Measurements from ENCODE around the gene SARM1. TPM values are rescaled to one million over a fixed set of nuclear protein-coding genes. Genes with fewer than 3 reads are reported as not detected.
A peak's percentile ranks its signal among the peaks of the same experiment; 100 is the strongest.

The SARM1 gene
- total and polyA plus RNA-seq, 2 of the 13 experiments (the other 11 are each of a cell fraction or from before 2014, with no cell fraction given) = 0.73 to 0.86 TPM

DNA sequence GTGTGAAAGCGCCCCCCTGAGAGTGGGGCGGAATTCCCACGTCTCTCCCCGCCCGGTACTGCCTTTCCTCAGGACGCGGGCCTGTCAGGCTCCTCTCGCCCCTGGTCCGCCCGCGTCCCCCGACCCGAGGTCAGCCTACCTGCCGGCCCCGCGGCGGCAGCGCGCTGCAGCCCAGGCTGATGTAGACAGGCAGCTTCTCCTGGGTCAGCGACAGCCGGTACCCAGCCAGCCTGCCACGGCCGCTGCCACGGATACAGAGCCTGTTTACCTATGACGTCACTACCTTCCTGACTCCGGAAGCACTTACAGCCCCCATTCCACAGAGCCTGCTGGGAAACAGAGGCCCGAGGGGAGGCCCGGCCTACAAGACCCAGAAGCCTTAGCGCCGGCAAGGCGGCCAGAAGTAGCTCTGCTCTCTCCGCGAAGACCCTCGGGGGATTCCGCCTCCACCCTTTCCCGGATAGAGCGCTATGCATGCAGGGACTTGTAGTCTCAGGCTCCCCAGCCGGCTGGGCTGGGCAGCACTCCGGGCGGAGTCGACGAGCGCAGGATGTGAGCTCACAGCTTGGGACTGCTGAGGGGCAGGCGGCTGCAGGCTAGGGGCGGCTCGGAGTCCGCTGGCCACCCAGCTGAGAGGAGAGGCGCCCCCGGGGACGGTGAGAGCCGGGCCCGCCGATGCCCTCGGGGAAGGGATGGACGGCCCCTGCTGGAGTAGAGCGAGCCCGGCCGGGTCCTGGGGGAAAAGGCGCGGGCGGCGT lies 36.1 kb upstream of the SARM1 start, which contains the start of the genes IFT20 and TNFAIP1 (continued):
- TF ChIP-seq, protein P1, sequence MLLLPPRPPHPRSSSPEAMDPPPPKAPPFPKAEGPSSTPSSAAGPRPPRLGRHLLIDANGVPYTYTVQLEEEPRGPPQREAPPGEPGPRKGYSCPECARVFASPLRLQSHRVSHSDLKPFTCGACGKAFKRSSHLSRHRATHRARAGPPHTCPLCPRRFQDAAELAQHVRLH (CRISPR knock-in tag; IDR thresholded peaks at IDR 0.05; ENCODE audit: borderline replicate concordance, low read depth) = peak; percentile 75; the same call in 1 of the 2 replicates
- TF ChIP-seq TEF (CRISPR knock-in tag; IDR thresholded peaks at IDR 0.05) = no peak
- TF ChIP-seq TCF7 (IDR thresholded peaks at IDR 0.05; ENCODE audit: low read depth) = no peak
- TF ChIP-seq RFX1 (IDR thresholded peaks at IDR 0.05) = peak; percentile 77
- TF ChIP-seq FOXJ3 (CRISPR knock-in tag; IDR thresholded peaks at IDR 0.05; ENCODE audit: borderline replicate concordance) = peak; percentile 92
- TF ChIP-seq YEATS4 (CRISPR knock-in tag; IDR thresholded peaks at IDR 0.05; ENCODE audit: borderline replicate concordance) = peak; percentile 69; the same call in 1 of the 2 replicates
- TF ChIP-seq, protein P2, sequence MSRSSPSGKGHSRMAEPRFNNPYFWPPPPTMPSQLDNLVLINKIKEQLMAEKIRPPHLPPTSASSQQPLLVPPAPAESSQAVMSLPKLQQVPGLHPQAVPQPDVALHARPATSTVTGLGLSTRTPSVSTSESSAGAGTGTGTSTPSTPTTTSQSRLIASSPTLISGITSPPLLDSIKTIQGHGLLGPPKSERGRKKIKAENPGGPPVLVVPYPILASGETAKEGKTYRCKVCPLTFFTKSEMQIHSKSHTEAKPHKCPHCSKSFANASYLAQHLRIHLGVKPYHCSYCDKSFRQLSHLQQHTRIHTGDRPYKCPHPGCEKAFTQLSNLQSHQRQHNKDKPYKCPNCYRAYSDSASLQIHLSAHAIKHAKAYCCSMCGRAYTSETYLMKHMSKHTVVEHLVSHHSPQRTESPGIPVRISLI (CRISPR knock-in tag; IDR thresholded peaks at IDR 0.05; ENCODE audit: borderline replicate concordance) = no peak
- TF ChIP-seq, protein P3, sequence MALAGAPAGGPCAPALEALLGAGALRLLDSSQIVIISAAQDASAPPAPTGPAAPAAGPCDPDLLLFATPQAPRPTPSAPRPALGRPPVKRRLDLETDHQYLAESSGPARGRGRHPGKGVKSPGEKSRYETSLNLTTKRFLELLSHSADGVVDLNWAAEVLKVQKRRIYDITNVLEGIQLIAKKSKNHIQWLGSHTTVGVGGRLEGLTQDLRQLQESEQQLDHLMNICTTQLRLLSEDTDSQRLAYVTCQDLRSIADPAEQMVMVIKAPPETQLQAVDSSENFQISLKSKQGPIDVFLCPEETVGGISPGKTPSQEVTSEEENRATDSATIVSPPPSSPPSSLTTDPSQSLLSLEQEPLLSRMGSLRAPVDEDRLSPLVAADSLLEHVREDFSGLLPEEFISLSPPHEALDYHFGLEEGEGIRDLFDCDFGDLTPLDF (CRISPR knock-in tag; IDR thresholded peaks at IDR 0.05) = peak; percentile 54; the same call in 1 of the 2 replicates
- no peak for TF ChIP-seq BCLAF1 (IDR thresholded peaks at IDR 0.05)
- peak; percentile 71 for TF ChIP-seq ZNF34 (CRISPR knock-in tag; IDR thresholded peaks at IDR 0.05; ENCODE audit: borderline replicate concordance)
- TF ChIP-seq TAF15 (IDR thresholded peaks at IDR 0.05; ENCODE audit: low read depth, low read length, poor library complexity, severe bottlenecking) = no peak
- TF ChIP-seq HMG20B (CRISPR knock-in tag; conservative IDR thresholded peaks at IDR 0.05) = no peak
- TF ChIP-seq ETS1 (CRISPR knock-in tag; IDR thresholded peaks at IDR 0.05) = peak; percentile 14; the same call in 1 of the 2 replicates
- peak; percentile 55 for TF ChIP-seq AGO2 (optimal IDR thresholded peaks at IDR 0.05; ENCODE audit: low read depth, low read length)
- no peak; the same call in none of the 2 replicates for TF ChIP-seq FOXC1 (CRISPR knock-in tag; IDR thresholded peaks at IDR 0.05; ENCODE audit: borderline replicate concordance)
- TF ChIP-seq ELF1 (CRISPR knock-in tag; IDR thresholded peaks at IDR 0.05) = peak; percentile 92
- peak; percentile 71 for TF ChIP-seq CHD2 (IDR thresholded peaks at IDR 0.05; ENCODE audit: low read depth, low read length)
- 0 out of 2 replicates have a peak, but pooled peaks have one; percentile 9 for TF ChIP-seq ZXDC (CRISPR knock-in tag; IDR thresholded peaks at IDR 0.05)
